ENCODE results near the gene SLC34A3.

SLC34A3 gene

GRCh38 chr9:137216188-137216965 is 14.3 kb upstream of the SLC34A3 start:
- no peak for DNase-seq (ENCODE audit: low spot score)
- H3K27ac ChIP-seq (ENCODE audit: poor library complexity, severe bottlenecking) = peak overlapping the region; percentile 42
- no peaks in the 10 kb centered on the region for H3K27me3 ChIP-seq (ENCODE audit: insufficient read depth, poor library complexity, severe bottlenecking)
- H3K36me3 ChIP-seq (ENCODE audit: low read depth) = 0 out of 2 replicates have a peak, but pooled peaks cover 2% of the 10 kb centered on the region
- no peak for ATAC-seq (ENCODE audit: low read depth)
- TF ChIP-seq, protein P1, sequence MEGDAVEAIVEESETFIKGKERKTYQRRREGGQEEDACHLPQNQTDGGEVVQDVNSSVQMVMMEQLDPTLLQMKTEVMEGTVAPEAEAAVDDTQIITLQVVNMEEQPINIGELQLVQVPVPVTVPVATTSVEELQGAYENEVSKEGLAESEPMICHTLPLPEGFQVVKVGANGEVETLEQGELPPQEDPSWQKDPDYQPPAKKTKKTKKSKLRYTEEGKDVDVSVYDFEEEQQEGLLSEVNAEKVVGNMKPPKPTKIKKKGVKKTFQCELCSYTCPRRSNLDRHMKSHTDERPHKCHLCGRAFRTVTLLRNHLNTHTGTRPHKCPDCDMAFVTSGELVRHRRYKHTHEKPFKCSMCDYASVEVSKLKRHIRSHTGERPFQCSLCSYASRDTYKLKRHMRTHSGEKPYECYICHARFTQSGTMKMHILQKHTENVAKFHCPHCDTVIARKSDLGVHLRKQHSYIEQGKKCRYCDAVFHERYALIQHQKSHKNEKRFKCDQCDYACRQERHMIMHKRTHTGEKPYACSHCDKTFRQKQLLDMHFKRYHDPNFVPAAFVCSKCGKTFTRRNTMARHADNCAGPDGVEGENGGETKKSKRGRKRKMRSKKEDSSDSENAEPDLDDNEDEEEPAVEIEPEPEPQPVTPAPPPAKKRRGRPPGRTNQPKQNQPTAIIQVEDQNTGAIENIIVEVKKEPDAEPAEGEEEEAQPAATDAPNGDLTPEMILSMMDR (IDR thresholded peaks at IDR 0.05; ENCODE audit: poor library complexity, severe bottlenecking) = no peak
- H3K9me3 ChIP-seq (ENCODE audit: severe bottlenecking) = no peaks in the 10 kb centered on the region
- H3K4me3 ChIP-seq (ENCODE audit: severe bottlenecking) = no peak overlapping the region
- peaks cover 5% of the 10 kb centered on the region for H3K4me1 ChIP-seq (ENCODE audit: insufficient read depth, poor library complexity, severe bottlenecking)

- H3K4me1 ChIP-seq (ENCODE audit: insufficient read depth, poor library complexity, severe bottlenecking) = peaks cover 5% of the 10 kb centered on the region
- no peaks in the 10 kb centered on the region for H3K9me3 ChIP-seq (ENCODE audit: severe bottlenecking)
- TF ChIP-seq, protein P1 (IDR thresholded peaks at IDR 0.05; ENCODE audit: poor library complexity, severe bottlenecking) = no peak
- peak overlapping the region; percentile 42 for H3K27ac ChIP-seq (ENCODE audit: poor library complexity, severe bottlenecking)
- 0 out of 2 replicates have a peak, but pooled peaks cover 2% of the 10 kb centered on the region for H3K36me3 ChIP-seq (ENCODE audit: low read depth)
- H3K27me3 ChIP-seq (ENCODE audit: insufficient read depth, poor library complexity, severe bottlenecking) = no peaks in the 10 kb centered on the region
- peak overlapping the region; percentile 22 for H3K4me3 ChIP-seq (ENCODE audit: severe bottlenecking)
- DNase-seq (ENCODE audit: low spot score) = no peak
- peak; percentile 74 for ATAC-seq (ENCODE audit: low read depth)
Measured at GRCh38 chr9:137217276-137218211, 13.2 kb upstream of the SLC34A3 start.

- H3K36me3 ChIP-seq (ENCODE audit: low read depth) = 0 out of 2 replicates have a peak, but pooled peaks cover 2% of the 10 kb centered on the region
- no peak for ATAC-seq (ENCODE audit: low read depth)
- no peak overlapping the region for H3K4me3 ChIP-seq (ENCODE audit: severe bottlenecking)
Measured at GRCh38 chr9:137218212-137218753, 12.4 kb upstream of the SLC34A3 start.

GRCh38 chr9:137218754-137219271 is 11.9 kb upstream of the SLC34A3 start:
- H3K4me1 ChIP-seq (ENCODE audit: insufficient read depth, poor library complexity, severe bottlenecking) = peaks cover 5% of the 10 kb centered on the region
- H3K27me3 ChIP-seq (ENCODE audit: insufficient read depth, poor library complexity, severe bottlenecking) = no peaks in the 10 kb centered on the region
- H3K27ac ChIP-seq (ENCODE audit: poor library complexity, severe bottlenecking) = peak overlapping the region; percentile 42
- DNase-seq (ENCODE audit: low spot score) = no peak
- ATAC-seq (ENCODE audit: low read depth) = peak; percentile 42
- no peaks in the 10 kb centered on the region for H3K9me3 ChIP-seq (ENCODE audit: severe bottlenecking)
- H3K4me3 ChIP-seq (ENCODE audit: severe bottlenecking) = no peak overlapping the region
- H3K36me3 ChIP-seq (ENCODE audit: low read depth) = 0 out of 2 replicates have a peak, but pooled peaks cover 2% of the 10 kb centered on the region
- TF ChIP-seq, protein P1 (IDR thresholded peaks at IDR 0.05; ENCODE audit: poor library complexity, severe bottlenecking) = no peak

More at GRCh38 chr9:137218212-137218753, 12.4 kb upstream of the SLC34A3 start:
- Histone ChIP-seq H3K9me3 (ENCODE audit: severe bottlenecking) (no peaks in the 10 kb centered on the region), H3K27ac (ENCODE audit: poor library complexity, severe bottlenecking) (peak overlapping the region; percentile 42), H3K27me3 (ENCODE audit: insufficient read depth, poor library complexity, severe bottlenecking) (no peaks in the 10 kb centered on the region), H3K4me1 (ENCODE audit: insufficient read depth, poor library complexity, severe bottlenecking) (peaks cover 5% of the 10 kb centered on the region)
- TF ChIP-seq, protein P1 (IDR thresholded peaks at IDR 0.05; ENCODE audit: poor library complexity, severe bottlenecking) = no peak
- no peak for DNase-seq (ENCODE audit: low spot score)

All from RWPE2 (cell line).